ENCODE data around the gene WNT5A.

The WNT5A gene

GRCh38 chr3:55498520-55498919, 11.4 kb upstream of the WNT5A start:
- no peak overlapping the region for H3K4me3 ChIP-seq (ENCODE audit: control insufficient read depth, low read depth, low read length)
- TF ChIP-seq CTCF (IDR thresholded peaks at IDR 0.05; ENCODE audit: control insufficient read depth, insufficient read depth, low read depth, low read length, missing control alignments): no peak
- no peak for DNase-seq (ENCODE audit: low read depth)

- DNase-seq (ENCODE audit: low read depth): no peak
- H3K4me3 ChIP-seq (ENCODE audit: control insufficient read depth, low read depth, low read length): no peak overlapping the region
- no peak for TF ChIP-seq CTCF (IDR thresholded peaks at IDR 0.05; ENCODE audit: control insufficient read depth, insufficient read depth, low read depth, low read length, missing control alignments)
Measured at GRCh38 chr3:55497250-55497649, 10.1 kb upstream of the WNT5A start.

GRCh38 chr3:55494976-55495375, 7.9 kb upstream of the WNT5A start:
- H3K4me3 ChIP-seq (ENCODE audit: control insufficient read depth, low read depth, low read length): no peak overlapping the region
- TF ChIP-seq CTCF (IDR thresholded peaks at IDR 0.05; ENCODE audit: control insufficient read depth, insufficient read depth, low read depth, low read length, missing control alignments): no peak
- DNase-seq (ENCODE audit: low read depth): no peak

- TF ChIP-seq CTCF (IDR thresholded peaks at IDR 0.05; ENCODE audit: control insufficient read depth, insufficient read depth, low read depth, low read length, missing control alignments): no peak
- DNase-seq (ENCODE audit: low read depth): no peak
- H3K4me3 ChIP-seq (ENCODE audit: control insufficient read depth, low read depth, low read length): no peak overlapping the region
Measured at GRCh38 chr3:55492976-55493375, 5.9 kb upstream of the WNT5A start.

- DNase-seq (ENCODE audit: low read depth): peak; percentile 97
- H3K4me3 ChIP-seq (ENCODE audit: control insufficient read depth, low read depth, low read length): no peak overlapping the region
- TF ChIP-seq CTCF (IDR thresholded peaks at IDR 0.05; ENCODE audit: control insufficient read depth, insufficient read depth, low read depth, low read length, missing control alignments): peak; percentile 5
Measured at GRCh38 chr3:55491296-55491816, 4.2 kb upstream of the WNT5A start.

- DNase-seq (ENCODE audit: low read depth): no peak
- H3K4me3 ChIP-seq (ENCODE audit: control insufficient read depth, low read depth, low read length): no peak overlapping the region
- no peak for TF ChIP-seq CTCF (IDR thresholded peaks at IDR 0.05; ENCODE audit: control insufficient read depth, insufficient read depth, low read depth, low read length, missing control alignments)
Measured at GRCh38 chr3:55490276-55490913, 3.3 kb upstream of the WNT5A start.
